ENCODE data around the gene COX20. TPM values are rescaled to one million over a fixed set of nuclear protein-coding genes. Genes with fewer than 3 reads are reported as not detected.

COX20 gene, protein sequence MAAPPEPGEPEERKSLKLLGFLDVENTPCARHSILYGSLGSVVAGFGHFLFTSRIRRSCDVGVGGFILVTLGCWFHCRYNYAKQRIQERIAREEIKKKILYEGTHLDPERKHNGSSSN
- 24.8 and 29.0 TPM in 2 replicates for polyA plus RNA-seq (2012; rRNA removed)
- 36.2 and 56.6 TPM in 2 replicates for polyA plus RNA-seq (2012; cell fraction: cytosol; rRNA removed)
- polyA plus RNA-seq (2012; cell fraction: nucleus; rRNA removed): 14.9 and 27.5 TPM in 2 replicates

DNA sequence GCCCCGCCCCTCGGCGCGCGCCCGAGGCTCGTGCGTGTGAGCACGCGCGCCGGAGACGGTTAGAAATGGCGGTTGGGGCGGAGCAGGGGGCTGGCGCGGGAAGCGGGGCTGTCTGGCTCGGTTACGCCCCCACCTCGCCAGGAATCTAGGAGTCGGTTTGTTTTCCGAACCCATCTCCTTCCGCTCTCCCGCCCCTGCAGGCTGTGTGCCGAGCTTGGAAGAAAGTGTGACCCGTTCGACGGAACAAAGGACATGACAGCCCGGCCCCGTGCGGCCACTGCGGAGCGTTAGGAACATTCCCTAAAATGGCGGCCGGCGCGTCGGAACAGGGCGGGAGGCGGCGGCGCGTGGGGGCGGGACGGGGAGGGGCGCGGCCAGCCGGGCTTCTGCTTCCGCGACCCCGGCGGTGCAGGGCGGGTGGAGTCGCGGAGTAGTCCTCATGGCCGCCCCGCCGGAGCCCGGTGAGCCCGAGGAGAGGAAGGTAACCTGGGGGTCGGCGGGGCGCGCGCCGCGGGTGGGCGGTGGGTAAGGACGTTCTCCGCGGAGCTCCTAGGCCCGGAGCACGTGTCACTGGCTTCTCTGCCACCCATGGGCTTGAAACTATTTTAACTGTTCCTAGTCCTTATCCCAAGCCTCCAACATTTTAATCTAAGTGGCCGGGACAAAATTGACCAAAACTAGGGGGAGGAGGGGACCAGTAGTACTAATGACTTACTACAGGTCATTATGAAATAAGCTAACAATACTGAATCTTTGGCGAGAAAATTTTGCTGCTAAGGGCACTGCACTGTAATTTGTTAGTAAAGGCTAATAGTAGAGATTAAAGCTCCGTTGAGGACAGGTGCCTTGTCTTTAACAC, at the start of gene COX20:
Gene COX20, plus strand, starts transcription at position 383 of the 859 bp plus-strand sequence. Its CDS starts 57 bp downstream, at position 440.
- Histone ChIP-seq H3K36me3 (replicated peaks in 1 of 2; ENCODE audit: control insufficient read depth in 1 of 2, insufficient read depth in 2 of 2, low read length in 1 of 2) (peaks cover 25 to 30% of the 10 kb centered on the region in 2 experiments), H2AFZ (ENCODE audit: low read depth) (peak within 1 kb of the TSS; percentile 76), H3K4me1 (ENCODE audit: control insufficient read depth in 1 of 2, insufficient read depth in 2 of 2, low read depth in 1 of 2, low read length in 1 of 2) (peaks cover 13 to 15% of the 10 kb centered on the region in 2 experiments; a peak in 3 of 4 replicates), H3K27ac (ENCODE audit: low read depth in 2 of 2, low read length in 1 of 2) (peak within 1 kb of the TSS; percentile 97 to 99), H3K9me2 (no peaks in the 10 kb centered on the region), H3K79me2 (ENCODE audit: insufficient read depth) (peaks cover 49% of the 10 kb centered on the region), H4K20me1 (ENCODE audit: insufficient read depth) (peaks cover 3% of the 10 kb centered on the region; the same call in 1 of the 2 replicates), H3K4me2 (peak within 1 kb of the TSS; percentile 81), H3K4me3 (ENCODE audit: low read depth in 2 of 2, low read length in 1 of 2) (peak within 1 kb of the TSS; percentile 71 to 83), H3F3A (replicated peaks; ENCODE audit: insufficient read depth) (peaks cover 50% of the 10 kb centered on the region), H3K27me3 (ENCODE audit: insufficient read depth) (no peaks in the 10 kb centered on the region), H3K9ac (peak within 1 kb of the TSS; percentile 88), H3K9me3 (no peaks in the 10 kb centered on the region)
- DNase-seq: peak; percentile 88
- WGBS (ENCODE audit: low lambda C conversion rate): 2% methylated on average over 32 of the region's 77 CpGs
- ChIA-PET CTCF (interaction anchor here (0.7 to 3.3 kb wide), 10 partner anchors 11 to 211 kb away, joined by 3 to 14 read pairs (median 4); partner anchors contain the start of gene HNRNPU), POLR2A (interaction anchor here (0.6 to 3.7 kb wide), 9 partner anchors 23 to 374 kb away, joined by 3 to 33 read pairs (median 4); partner anchors contain the start of genes CATSPERE, DESI2 and HNRNPU)
- TF ChIP-seq, protein P1, sequence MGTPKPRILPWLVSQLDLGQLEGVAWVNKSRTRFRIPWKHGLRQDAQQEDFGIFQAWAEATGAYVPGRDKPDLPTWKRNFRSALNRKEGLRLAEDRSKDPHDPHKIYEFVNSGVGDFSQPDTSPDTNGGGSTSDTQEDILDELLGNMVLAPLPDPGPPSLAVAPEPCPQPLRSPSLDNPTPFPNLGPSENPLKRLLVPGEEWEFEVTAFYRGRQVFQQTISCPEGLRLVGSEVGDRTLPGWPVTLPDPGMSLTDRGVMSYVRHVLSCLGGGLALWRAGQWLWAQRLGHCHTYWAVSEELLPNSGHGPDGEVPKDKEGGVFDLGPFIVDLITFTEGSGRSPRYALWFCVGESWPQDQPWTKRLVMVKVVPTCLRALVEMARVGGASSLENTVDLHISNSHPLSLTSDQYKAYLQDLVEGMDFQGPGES (IDR thresholded peaks at IDR 0.05; ENCODE audit: low read depth, low read length): no peak
- no peak for TF ChIP-seq FOXM1 (IDR thresholded peaks at IDR 0.05; ENCODE audit: low read depth)
- TF ChIP-seq MXI1 (IDR thresholded peaks at IDR 0.05; ENCODE audit: low read depth, low read length): peak; percentile 48
- TF ChIP-seq GABPA (IDR thresholded peaks at IDR 0.05; ENCODE audit: low read depth): peak; percentile 6
- no peak for TF ChIP-seq TCF12 (IDR thresholded peaks at IDR 0.05)
- TF ChIP-seq JUND (IDR thresholded peaks at IDR 0.05): peak; percentile 16; the same call in 1 of the 2 replicates
- 0 out of 2 replicates have a peak, but pooled peaks have one; percentile 14 for TF ChIP-seq TEAD4 (IDR thresholded peaks at IDR 0.05; ENCODE audit: borderline replicate concordance, insufficient read depth)
- TF ChIP-seq ELF1 (IDR thresholded peaks at IDR 0.05): peak; percentile 47; the same call in 1 of the 2 replicates
- peak; percentile 20 for TF ChIP-seq CHD2 (IDR thresholded peaks at IDR 0.05; ENCODE audit: low read length, partially characterized antibody)
- TF ChIP-seq FOSL2 (IDR thresholded peaks at IDR 0.05; ENCODE audit: borderline replicate concordance, low read depth): peak; percentile 11; the same call in 1 of the 2 replicates
- TF ChIP-seq, protein P2, sequence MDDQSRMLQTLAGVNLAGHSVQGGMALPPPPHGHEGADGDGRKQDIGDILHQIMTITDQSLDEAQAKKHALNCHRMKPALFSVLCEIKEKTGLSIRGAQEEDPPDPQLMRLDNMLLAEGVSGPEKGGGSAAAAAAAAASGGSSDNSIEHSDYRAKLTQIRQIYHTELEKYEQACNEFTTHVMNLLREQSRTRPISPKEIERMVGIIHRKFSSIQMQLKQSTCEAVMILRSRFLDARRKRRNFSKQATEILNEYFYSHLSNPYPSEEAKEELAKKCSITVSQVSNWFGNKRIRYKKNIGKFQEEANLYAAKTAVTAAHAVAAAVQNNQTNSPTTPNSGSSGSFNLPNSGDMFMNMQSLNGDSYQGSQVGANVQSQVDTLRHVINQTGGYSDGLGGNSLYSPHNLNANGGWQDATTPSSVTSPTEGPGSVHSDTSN (IDR thresholded peaks at IDR 0.05): 0 out of 2 replicates have a peak, but pooled peaks have one; percentile 1
- TF ChIP-seq SIN3A (IDR thresholded peaks at IDR 0.05; ENCODE audit: borderline replicate concordance, low read depth, low read length): peak; percentile 45
- TF ChIP-seq RXRA (IDR thresholded peaks at IDR 0.05; ENCODE audit: borderline replicate concordance, low read depth): no peak; the same call in 1 of the 2 replicates
- TF ChIP-seq RCOR1 (IDR thresholded peaks at IDR 0.05; ENCODE audit: low read length): no peak
- no peak for TF ChIP-seq NFIC (IDR thresholded peaks at IDR 0.05; ENCODE audit: borderline replicate concordance)
- TF ChIP-seq, protein P3, sequence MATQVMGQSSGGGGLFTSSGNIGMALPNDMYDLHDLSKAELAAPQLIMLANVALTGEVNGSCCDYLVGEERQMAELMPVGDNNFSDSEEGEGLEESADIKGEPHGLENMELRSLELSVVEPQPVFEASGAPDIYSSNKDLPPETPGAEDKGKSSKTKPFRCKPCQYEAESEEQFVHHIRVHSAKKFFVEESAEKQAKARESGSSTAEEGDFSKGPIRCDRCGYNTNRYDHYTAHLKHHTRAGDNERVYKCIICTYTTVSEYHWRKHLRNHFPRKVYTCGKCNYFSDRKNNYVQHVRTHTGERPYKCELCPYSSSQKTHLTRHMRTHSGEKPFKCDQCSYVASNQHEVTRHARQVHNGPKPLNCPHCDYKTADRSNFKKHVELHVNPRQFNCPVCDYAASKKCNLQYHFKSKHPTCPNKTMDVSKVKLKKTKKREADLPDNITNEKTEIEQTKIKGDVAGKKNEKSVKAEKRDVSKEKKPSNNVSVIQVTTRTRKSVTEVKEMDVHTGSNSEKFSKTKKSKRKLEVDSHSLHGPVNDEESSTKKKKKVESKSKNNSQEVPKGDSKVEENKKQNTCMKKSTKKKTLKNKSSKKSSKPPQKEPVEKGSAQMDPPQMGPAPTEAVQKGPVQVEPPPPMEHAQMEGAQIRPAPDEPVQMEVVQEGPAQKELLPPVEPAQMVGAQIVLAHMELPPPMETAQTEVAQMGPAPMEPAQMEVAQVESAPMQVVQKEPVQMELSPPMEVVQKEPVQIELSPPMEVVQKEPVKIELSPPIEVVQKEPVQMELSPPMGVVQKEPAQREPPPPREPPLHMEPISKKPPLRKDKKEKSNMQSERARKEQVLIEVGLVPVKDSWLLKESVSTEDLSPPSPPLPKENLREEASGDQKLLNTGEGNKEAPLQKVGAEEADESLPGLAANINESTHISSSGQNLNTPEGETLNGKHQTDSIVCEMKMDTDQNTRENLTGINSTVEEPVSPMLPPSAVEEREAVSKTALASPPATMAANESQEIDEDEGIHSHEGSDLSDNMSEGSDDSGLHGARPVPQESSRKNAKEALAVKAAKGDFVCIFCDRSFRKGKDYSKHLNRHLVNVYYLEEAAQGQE (IDR thresholded peaks at IDR 0.05; ENCODE audit: low read depth, low read length): no peak
- peak; percentile 59; the same call in 1 of the 2 replicates for TF ChIP-seq POLR2AphosphoS5 (IDR thresholded peaks at IDR 0.05; ENCODE audit: low read depth, low read length)
- no peak for TF ChIP-seq EZH2phosphoT487 (IDR thresholded peaks at IDR 0.05; ENCODE audit: borderline replicate concordance, low read depth)
- TF ChIP-seq, protein P4, sequence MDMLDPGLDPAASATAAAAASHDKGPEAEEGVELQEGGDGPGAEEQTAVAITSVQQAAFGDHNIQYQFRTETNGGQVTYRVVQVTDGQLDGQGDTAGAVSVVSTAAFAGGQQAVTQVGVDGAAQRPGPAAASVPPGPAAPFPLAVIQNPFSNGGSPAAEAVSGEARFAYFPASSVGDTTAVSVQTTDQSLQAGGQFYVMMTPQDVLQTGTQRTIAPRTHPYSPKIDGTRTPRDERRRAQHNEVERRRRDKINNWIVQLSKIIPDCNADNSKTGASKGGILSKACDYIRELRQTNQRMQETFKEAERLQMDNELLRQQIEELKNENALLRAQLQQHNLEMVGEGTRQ (IDR thresholded peaks at IDR 0.05; ENCODE audit: borderline replicate concordance, low read depth, low read length): no peak
- TF ChIP-seq NRF1 (IDR thresholded peaks at IDR 0.05; ENCODE audit: low read depth, low read length): peak; percentile 20; the same call in 1 of the 2 replicates
- no peak for TF ChIP-seq RAD21 (IDR thresholded peaks at IDR 0.05; ENCODE audit: low read length)
- TF ChIP-seq FOXJ3 (CRISPR knock-in tag; IDR thresholded peaks at IDR 0.05): no peak
- TF ChIP-seq, protein P5, sequence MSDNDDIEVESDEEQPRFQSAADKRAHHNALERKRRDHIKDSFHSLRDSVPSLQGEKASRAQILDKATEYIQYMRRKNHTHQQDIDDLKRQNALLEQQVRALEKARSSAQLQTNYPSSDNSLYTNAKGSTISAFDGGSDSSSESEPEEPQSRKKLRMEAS (IDR thresholded peaks at IDR 0.05; ENCODE audit: low read depth): peak; percentile 45; the same call in 1 of the 2 replicates
- TF ChIP-seq SMC3 (IDR thresholded peaks at IDR 0.05; ENCODE audit: low read depth, low read length): no peak
- TF ChIP-seq GATA2 (CRISPR knock-in tag; IDR thresholded peaks at IDR 0.05): no peak
